HepG2 (cell line): ENCODE results near the gene NCAM2. TPM values are rescaled to one million over a fixed set of nuclear protein-coding genes. Genes with fewer than 3 reads are reported as not detected.

Experiments
- ATAC-seq: fragments of 200-7000 bp; cut with Tn5 transposase; 3 replicates; pipeline ENCODE4 v1.9.1; 2020; ENCODE audit warnings: mild to moderate bottlenecking, moderate library complexity
- BruUV-seq: library from RNA; stranded (reverse); fragments of 400-500 nt; replicated peaks from 2 replicates; lab custom pipeline; 2021; lab: Mats Ljungman, UMichigan
- CTCF ChIA-PET: fragments of 300-600 bp; formaldehyde crosslinking; extraction: SDS; loops from one replicate; lab custom pipeline; 2021; ENCODE audit warnings: low total read pairs, inconsistent platforms, low intra/inter-chr PET ratio; lab: Yijun Ruan, JAX
- POLR2A ChIA-PET: fragments of 350-600 bp; sonication (Branson Sonifier 250); formaldehyde crosslinking; loops from one replicate; lab custom pipeline; 2020; ENCODE audit warnings: antibody characterized with exemption, inconsistent platforms; lab: Yijun Ruan, JAX
- DNase-seq: peaks from one replicate; pipeline ENCODE4 v3.0.0-alpha.2; 2015; ENCODE audit warnings: low spot score
- FAIRE-seq: peaks from 3 replicates; lab custom pipeline; 2011; peaks lifted over from hg19 to GRCh38; lab: Jason Lieb, UNC
- H2AFZ ChIP-seq: one replicate; pipeline ENCODE4 v1.6.1; 2011; ENCODE audit warnings: low read length, inconsistent platforms
- H3K27ac ChIP-seq: fragments of 300-600 bp; 3 replicates; pipeline ENCODE4 v1.8.0; 2011; ENCODE audit warnings: mixed run types, mild to moderate bottlenecking, mixed read lengths, low read length, inconsistent platforms; ENCODE audit not compliant: insufficient read depth; ENCODE audit errors: extremely low read length
- H3K27me3 ChIP-seq, 2 experiments: fragments of 200-600 bp in 1 of 2; 2 replicates in 1 of 2; 3 replicates in 1 of 2; pipeline versions ENCODE4 v1.6.0 to v1.8.0; 2011; ENCODE audit warnings: low read length in 2 of 2, mild to moderate bottlenecking in 2 of 2, moderate library complexity in 2 of 2, inconsistent platforms in 1 of 2; ENCODE audit not compliant: insufficient read depth in 2 of 2, control insufficient read depth in 1 of 2
- H3K36me3 ChIP-seq, 2 experiments: fragments of 200-600 bp in 1 of 2; replicated peaks in 1 of 2; 2 replicates in 1 of 2; 3 replicates in 1 of 2; pipeline versions ENCODE4 v1.5.1 to v1.8.0; 2011; ENCODE audit warnings: low read length in 2 of 2, inconsistent platforms in 1 of 2; ENCODE audit not compliant: insufficient read depth in 2 of 2, control insufficient read depth in 1 of 2
- H3K4me1 ChIP-seq: 2 replicates; pipeline ENCODE4 v1.5.1; 2012; ENCODE audit warnings: low read length, inconsistent platforms; ENCODE audit not compliant: insufficient read depth
- H3K4me2 ChIP-seq: 2 replicates; pipeline ENCODE4 v1.6.0; 2011; ENCODE audit warnings: low read depth, low read length, inconsistent platforms
- H3K4me3 ChIP-seq, 3 experiments: fragments of 200-600 bp in 1 of 3; sonication (generic), shearing (Covaris generic) in 1 of 3; replicated peaks in 1 of 3; 2 replicates each; pipeline ENCODE4 v1.5.1; 2011 to 2016; ENCODE audit warnings: low read length in 3 of 3, inconsistent platforms in 2 of 3, low read depth in 2 of 3, mild to moderate bottlenecking in 2 of 3, control low read depth in 1 of 3, mixed read lengths in 1 of 3; ENCODE audit not compliant: insufficient read depth in 1 of 3
- H3K79me2 ChIP-seq: one replicate; pipeline ENCODE4 v1.6.1; 2011; ENCODE audit warnings: low read length, inconsistent platforms; ENCODE audit not compliant: insufficient read depth
- H3K9ac ChIP-seq: 2 replicates; pipeline ENCODE4 v1.6.0; 2011; ENCODE audit warnings: mild to moderate bottlenecking, low read depth, low read length, inconsistent platforms; ENCODE audit not compliant: insufficient read depth
- H3K9me3 ChIP-seq: 2 replicates; pipeline ENCODE4 v1.5.1; 2012; ENCODE audit warnings: mild to moderate bottlenecking, low read length
- H4K20me1 ChIP-seq: 2 replicates; pipeline ENCODE4 v1.6.0; 2011; ENCODE audit warnings: inconsistent platforms, mild to moderate bottlenecking, low read length, moderate library complexity; ENCODE audit not compliant: insufficient read depth
- HNF4G ChIP-seq, 2 experiments: sonication (generic) in 1 of 2; formaldehyde crosslinking in 1 of 2; IDR thresholded peaks; 2 replicates each; pipeline versions ENCODE4 v1.4.0 to v1.6.1; 2011 to 2020; ENCODE audit warnings: borderline replicate concordance in 2 of 2, low read depth in 2 of 2, mild to moderate bottlenecking in 2 of 2, low read length in 1 of 2, missing genetic modification reagents in 1 of 2, moderate library complexity in 1 of 2
- KDM4B ChIP-seq: sonication (generic); formaldehyde crosslinking; IDR thresholded peaks from 2 replicates; pipeline ENCODE4 v1.4.0; 2020; ENCODE audit warnings: missing genetic modification reagents
- POLR2G ChIP-seq: fragments of 200-400 bp; formaldehyde crosslinking; IDR thresholded peaks from 2 replicates; pipeline ENCODE4 v1.6.1; 2018; ENCODE audit warnings: mild to moderate bottlenecking, low read depth, low read length, moderate library complexity
- RNF2 ChIP-seq: fragments of 450-650 bp; conservative IDR thresholded peaks from 2 replicates; pipeline ENCODE4 v1.6.1; 2016; ENCODE audit warnings: low read depth
- SAFB2 ChIP-seq: sonication (generic); formaldehyde crosslinking; IDR thresholded peaks from 2 replicates; pipeline ENCODE4 v1.5.1; 2020; ENCODE audit warnings: missing genetic modification reagents, low read depth, mild to moderate bottlenecking, borderline replicate concordance
- SNRNP70 ChIP-seq: fragments of 200-400 bp; formaldehyde crosslinking; IDR thresholded peaks from 2 replicates; pipeline ENCODE4 v1.6.1; 2017; ENCODE audit warnings: mild to moderate bottlenecking, low read depth, low read length, moderate library complexity
- U2AF1 ChIP-seq: fragments of 200-400 bp; formaldehyde crosslinking; optimal IDR thresholded peaks from 2 replicates; pipeline ENCODE3; 2017; ENCODE audit warnings: mild to moderate bottlenecking, low read depth, low read length
- XRCC5 ChIP-seq: fragments of 200-400 bp; formaldehyde crosslinking; optimal IDR thresholded peaks from 2 replicates; pipeline ENCODE3; 2017; ENCODE audit warnings: mild to moderate bottlenecking, low read length
- ZBTB7B ChIP-seq: sonication (generic); formaldehyde crosslinking; IDR thresholded peaks from 2 replicates; pipeline ENCODE4 v1.4.0; 2020; ENCODE audit warnings: missing genetic modification reagents
- ZFYVE20 ChIP-seq: sonication (generic); formaldehyde crosslinking; IDR thresholded peaks from 2 replicates; pipeline ENCODE4 v1.8.0; 2023; ENCODE audit warnings: low read depth, mild to moderate bottlenecking, moderate library complexity, missing genetic modification reagents, borderline replicate concordance
- ZNF12 ChIP-seq: sonication (generic); formaldehyde crosslinking; IDR thresholded peaks from 2 replicates; pipeline ENCODE4 v1.5.0; 2020; ENCODE audit warnings: missing genetic modification reagents
- ZNF335 ChIP-seq: sonication (generic); formaldehyde crosslinking; IDR thresholded peaks from 2 replicates; pipeline ENCODE4 v1.4.0; 2020; ENCODE audit warnings: missing genetic modification reagents
- ZNF75D ChIP-seq: sonication (generic); formaldehyde crosslinking; IDR thresholded peaks from 2 replicates; pipeline ENCODE4 v1.8.1; 2023; ENCODE audit warnings: missing genetic modification reagents, mild to moderate bottlenecking, borderline replicate concordance
- WGBS: methylation state at CpG from one replicate; pipeline ENCODE4 v1.1.6; 2017; ENCODE audit warnings: low lambda C conversion rate; 5-methylcytosine and 5-hydroxymethylcytosine counted together
- in situ Hi-C: cut with HindIII; loops from 2 replicates; pipeline ENCODE4 v1.10.0; 2017; ENCODE audit warnings: low pct_unique_long_range_greater_than_20kb; ENCODE audit not compliant: extremely low pct_ligation_motif_present
- intact Hi-C: fragments of 100-400 bp; cut with micrococcal nuclease; formaldehyde crosslinking; loops from one replicate; pipeline ENCODE4 v1.10.0; 2022; ENCODE audit not compliant: unreplicated experiment
- polyA plus RNA-seq, 8 experiments: library from polyadenylated mRNA; depleted of rRNA in 3 of 8; stranded (reverse) in 7 of 8; unstranded in 1 of 8; fragments of >200 nt; fragmentation: Illumina TruSeq in 4 of 8; extraction: Trizol in 4 of 8; gene quantifications; 2 replicates each; pipeline versions ENCODE4 v1.2.1 to v1.2.3, GENCODE V29; 2011 to 2016; ENCODE audit warnings: low read depth in 4 of 8, missing spikeins in 1 of 8, mixed read lengths in 1 of 8; ENCODE audit not compliant: insufficient read depth in 1 of 8
- total RNA-seq, 5 experiments: library from RNA; depleted of rRNA; stranded (reverse); fragments of >200 nt; fragmentation: Illumina TruSeq; extraction: Trizol; gene quantifications; 2 replicates each; pipeline ENCODE4 v1.2.3, GENCODE V29; 2016; ENCODE audit warnings: low read depth in 1 of 5
- TF ChIP-seq, protein P1 (sequence below), 2 experiments: fragments of 450-650 bp in 1 of 2; sonication (generic) in 1 of 2; formaldehyde crosslinking; IDR thresholded peaks; 2 replicates each; pipeline versions ENCODE4 v1.5.0 to v1.8.0; 2020 to 2022; ENCODE audit warnings: mild to moderate bottlenecking in 1 of 2, missing genetic modification reagents in 1 of 2
- TF ChIP-seq, protein P2 (sequence below): sonication (generic); formaldehyde crosslinking; IDR thresholded peaks from 2 replicates; pipeline ENCODE4 v1.5.0; 2020; ENCODE audit warnings: mild to moderate bottlenecking, missing genetic modification reagents
- TF ChIP-seq, protein P3 (sequence below): sonication (generic); formaldehyde crosslinking; IDR thresholded peaks from 2 replicates; pipeline ENCODE4 v1.5.0; 2020; ENCODE audit warnings: mild to moderate bottlenecking, missing genetic modification reagents
- TF ChIP-seq, protein P4 (sequence below): fragments of 450-650 bp; IDR thresholded peaks from 2 replicates; pipeline ENCODE4 v1.6.1; 2017

NCAM2 gene
- total and polyA plus RNA-seq, 2 of the 13 experiments (the other 11 are each of a cell fraction or from before 2014, with no cell fraction given) = not detected

DNA sequence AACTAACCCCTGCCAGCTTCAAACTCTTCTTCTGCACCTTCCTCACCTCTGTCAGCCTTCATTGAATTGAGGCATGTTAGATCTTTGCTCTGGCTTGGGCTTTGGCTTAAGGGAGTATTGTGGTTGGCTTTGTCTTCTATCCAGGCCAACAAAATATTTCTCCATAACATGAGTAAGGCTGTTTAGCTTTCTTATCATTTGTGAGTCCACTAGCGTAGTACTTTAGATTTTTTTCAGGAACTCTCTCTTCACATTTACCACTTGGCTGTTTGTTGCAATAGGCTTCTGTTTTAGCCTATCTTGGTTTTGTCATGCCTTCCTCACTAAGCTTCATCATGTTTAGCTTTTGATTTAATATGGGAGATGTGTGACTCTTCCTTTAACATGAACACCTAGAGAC lies 417.5 kb downstream of the NCAM2 start:
- CTCF ChIA-PET = no interaction called here

More for the DNA sequence above, 417.5 kb downstream of the NCAM2 start:
- POLR2A ChIA-PET = no interaction called here
- no peak for FAIRE-seq
- H3K79me2 ChIP-seq = no peaks in the 10 kb centered on the region
- H3K9ac ChIP-seq = no peak overlapping the region
- no peak overlapping the region for H3K4me3 ChIP-seq
- no TSS peak for BruUV-seq
- in situ Hi-C loops = no loop called here
- no peaks in the 10 kb centered on the region for H3K36me3 ChIP-seq
- TF ChIP-seq RNF2 (no peak), ZBTB7B (no peak), XRCC5 (no peak), ZFYVE20 (CRISPR knock-in tag) (no peak), POLR2G (no peak), KDM4B (CRISPR knock-in tag) (no peak), ZNF75D (no peak), U2AF1 (no peak), ZNF335 (CRISPR knock-in tag) (no peak), HNF4G (IDR thresholded peaks at IDR 0.05; ENCODE audit: borderline replicate concordance, low read depth, low read length) (no peak), HNF4G (CRISPR knock-in tag; IDR thresholded peaks at IDR 0.05; ENCODE audit: borderline replicate concordance, low read depth) (no peak), SNRNP70 (no peak), ZNF12 (CRISPR knock-in tag) (no peak), SAFB2 (CRISPR knock-in tag) (no peak)
- TF ChIP-seq, protein P1, sequence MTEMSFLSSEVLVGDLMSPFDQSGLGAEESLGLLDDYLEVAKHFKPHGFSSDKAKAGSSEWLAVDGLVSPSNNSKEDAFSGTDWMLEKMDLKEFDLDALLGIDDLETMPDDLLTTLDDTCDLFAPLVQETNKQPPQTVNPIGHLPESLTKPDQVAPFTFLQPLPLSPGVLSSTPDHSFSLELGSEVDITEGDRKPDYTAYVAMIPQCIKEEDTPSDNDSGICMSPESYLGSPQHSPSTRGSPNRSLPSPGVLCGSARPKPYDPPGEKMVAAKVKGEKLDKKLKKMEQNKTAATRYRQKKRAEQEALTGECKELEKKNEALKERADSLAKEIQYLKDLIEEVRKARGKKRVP (CRISPR knock-in tag; IDR thresholded peaks at IDR 0.05) = no peak
- TF ChIP-seq, protein P2, sequence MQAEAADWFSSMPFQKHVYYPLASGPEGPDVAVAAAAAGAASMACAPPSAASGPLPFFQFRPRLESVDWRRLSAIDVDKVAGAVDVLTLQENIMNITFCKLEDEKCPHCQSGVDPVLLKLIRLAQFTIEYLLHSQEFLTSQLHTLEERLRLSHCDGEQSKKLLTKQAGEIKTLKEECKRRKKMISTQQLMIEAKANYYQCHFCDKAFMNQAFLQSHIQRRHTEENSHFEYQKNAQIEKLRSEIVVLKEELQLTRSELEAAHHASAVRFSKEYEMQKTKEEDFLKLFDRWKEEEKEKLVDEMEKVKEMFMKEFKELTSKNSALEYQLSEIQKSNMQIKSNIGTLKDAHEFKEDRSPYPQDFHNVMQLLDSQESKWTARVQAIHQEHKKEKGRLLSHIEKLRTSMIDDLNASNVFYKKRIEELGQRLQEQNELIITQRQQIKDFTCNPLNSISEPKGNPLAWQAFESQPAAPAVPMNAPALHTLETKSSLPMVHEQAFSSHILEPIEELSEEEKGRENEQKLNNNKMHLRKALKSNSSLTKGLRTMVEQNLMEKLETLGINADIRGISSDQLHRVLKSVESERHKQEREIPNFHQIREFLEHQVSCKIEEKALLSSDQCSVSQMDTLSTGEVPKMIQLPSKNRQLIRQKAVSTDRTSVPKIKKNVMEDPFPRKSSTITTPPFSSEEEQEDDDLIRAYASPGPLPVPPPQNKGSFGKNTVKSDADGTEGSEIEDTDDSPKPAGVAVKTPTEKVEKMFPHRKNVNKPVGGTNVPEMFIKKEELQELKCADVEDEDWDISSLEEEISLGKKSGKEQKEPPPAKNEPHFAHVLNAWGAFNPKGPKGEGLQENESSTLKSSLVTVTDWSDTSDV = no peak
- TF ChIP-seq, protein P3, sequence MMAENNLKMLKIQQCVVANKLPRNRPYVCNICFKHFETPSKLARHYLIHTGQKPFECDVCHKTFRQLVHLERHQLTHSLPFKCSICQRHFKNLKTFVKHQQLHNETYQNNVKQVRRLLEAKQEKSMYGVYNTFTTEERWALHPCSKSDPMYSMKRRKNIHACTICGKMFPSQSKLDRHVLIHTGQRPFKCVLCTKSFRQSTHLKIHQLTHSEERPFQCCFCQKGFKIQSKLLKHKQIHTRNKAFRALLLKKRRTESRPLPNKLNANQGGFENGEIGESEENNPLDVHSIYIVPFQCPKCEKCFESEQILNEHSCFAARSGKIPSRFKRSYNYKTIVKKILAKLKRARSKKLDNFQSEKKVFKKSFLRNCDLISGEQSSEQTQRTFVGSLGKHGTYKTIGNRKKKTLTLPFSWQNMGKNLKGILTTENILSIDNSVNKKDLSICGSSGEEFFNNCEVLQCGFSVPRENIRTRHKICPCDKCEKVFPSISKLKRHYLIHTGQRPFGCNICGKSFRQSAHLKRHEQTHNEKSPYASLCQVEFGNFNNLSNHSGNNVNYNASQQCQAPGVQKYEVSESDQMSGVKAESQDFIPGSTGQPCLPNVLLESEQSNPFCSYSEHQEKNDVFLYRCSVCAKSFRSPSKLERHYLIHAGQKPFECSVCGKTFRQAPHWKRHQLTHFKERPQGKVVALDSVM (CRISPR knock-in tag) = no peak
- TF ChIP-seq, protein P4, sequence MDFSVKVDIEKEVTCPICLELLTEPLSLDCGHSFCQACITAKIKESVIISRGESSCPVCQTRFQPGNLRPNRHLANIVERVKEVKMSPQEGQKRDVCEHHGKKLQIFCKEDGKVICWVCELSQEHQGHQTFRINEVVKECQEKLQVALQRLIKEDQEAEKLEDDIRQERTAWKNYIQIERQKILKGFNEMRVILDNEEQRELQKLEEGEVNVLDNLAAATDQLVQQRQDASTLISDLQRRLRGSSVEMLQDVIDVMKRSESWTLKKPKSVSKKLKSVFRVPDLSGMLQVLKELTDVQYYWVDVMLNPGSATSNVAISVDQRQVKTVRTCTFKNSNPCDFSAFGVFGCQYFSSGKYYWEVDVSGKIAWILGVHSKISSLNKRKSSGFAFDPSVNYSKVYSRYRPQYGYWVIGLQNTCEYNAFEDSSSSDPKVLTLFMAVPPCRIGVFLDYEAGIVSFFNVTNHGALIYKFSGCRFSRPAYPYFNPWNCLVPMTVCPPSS = no peak
- TF ChIP-seq, all 625 proteins: peak for 0
- 8% methylated on average over 1 of the region's 1 CpG for WGBS
- no peak overlapping the region for H3K27ac ChIP-seq
- no peak overlapping the region for H2AFZ ChIP-seq
- no peaks in the 10 kb centered on the region for H3K27me3 ChIP-seq
- H3K4me1 ChIP-seq = no peaks in the 10 kb centered on the region
- no peaks in the 10 kb centered on the region for H4K20me1 ChIP-seq
- ATAC-seq (no peak), DNase-seq (no peak)
- H3K4me2 ChIP-seq = no peak overlapping the region
- intact Hi-C loops = no loop called here
- peaks cover 63% of the 10 kb centered on the region for H3K9me3 ChIP-seq
